NCI-H128 (cell line): Measurements from ENCODE around the gene STK33.

ENCODE experiments used
- DNase-seq: peaks from one replicate; lab custom pipeline; 2025; ENCODE audit not compliant: unreplicated experiment; lab: John Stamatoyannopoulos, UW

The STK33 gene

GRCh38 chr11:8375932-8376331, 218.1 kb downstream of the STK33 start:
- no peak for DNase-seq

GRCh38 chr11:8375460-8375859, 218.6 kb downstream of the STK33 start:
- no peak for DNase-seq

- DNase-seq: no peak
Observed at GRCh38 chr11:8374716-8375115, 219.3 kb downstream of the STK33 start.

GRCh38 chr11:8373519-8374432, 220.3 kb downstream of the STK33 start:
- DNase-seq: no peak

- no peak for DNase-seq
Observed at GRCh38 chr11:8372641-8373381, 221.2 kb downstream of the STK33 start.

DNA sequence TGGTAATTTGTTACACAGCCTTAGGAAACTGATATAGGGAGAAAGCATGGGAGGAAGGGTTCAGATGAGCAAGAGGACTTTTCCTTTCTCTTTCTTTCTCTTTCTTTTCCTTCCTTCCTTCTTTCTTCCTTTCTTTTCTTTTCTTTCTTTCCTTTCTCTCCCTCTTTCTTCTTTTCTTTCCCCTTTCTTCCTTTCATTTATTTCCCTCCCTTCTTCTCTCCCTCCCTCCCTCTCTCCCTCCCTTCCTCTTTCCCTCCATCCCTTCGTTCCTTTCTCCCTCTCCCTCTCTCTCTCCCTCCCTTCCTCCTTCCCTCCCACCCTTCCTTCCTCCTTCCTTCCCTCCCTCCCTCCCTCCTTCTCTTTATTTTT, 222.5 kb downstream of the STK33 start:
- no peak for DNase-seq

DNA sequence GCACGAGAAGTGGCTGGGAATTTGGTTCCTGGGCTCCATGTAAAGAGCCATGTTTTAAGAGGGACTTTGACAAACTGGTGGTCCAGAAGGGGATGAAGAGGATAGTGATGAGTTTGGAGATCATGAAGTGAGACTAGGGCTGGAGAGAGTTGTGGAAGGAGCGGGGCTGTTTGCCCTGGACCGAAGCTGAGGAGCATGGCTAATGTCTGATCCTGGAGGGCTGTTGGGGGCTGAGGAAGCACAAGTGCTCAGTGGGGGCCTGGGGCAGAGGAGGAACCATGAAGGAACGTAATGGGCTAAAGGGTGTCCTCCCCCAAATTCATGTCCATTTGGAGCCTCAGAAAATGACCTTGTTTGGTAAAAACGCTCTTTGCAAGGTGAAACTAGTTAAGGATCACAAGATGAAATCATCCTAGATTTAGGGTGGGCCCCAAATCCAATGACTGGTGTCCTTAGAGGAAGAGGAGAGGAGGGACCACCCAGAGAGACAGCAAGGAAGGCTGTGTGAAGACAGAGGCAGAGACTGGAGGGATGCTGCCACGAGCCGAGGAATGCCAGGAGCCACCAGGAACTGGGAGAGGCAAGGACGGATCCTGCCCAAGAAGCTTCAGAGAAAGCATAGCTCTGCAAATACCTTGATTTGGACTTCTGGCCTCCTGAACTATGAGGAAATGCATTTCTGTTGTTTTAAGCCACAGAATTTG, 223.1 kb downstream of the STK33 start:
- DNase-seq: no peak

DNA sequence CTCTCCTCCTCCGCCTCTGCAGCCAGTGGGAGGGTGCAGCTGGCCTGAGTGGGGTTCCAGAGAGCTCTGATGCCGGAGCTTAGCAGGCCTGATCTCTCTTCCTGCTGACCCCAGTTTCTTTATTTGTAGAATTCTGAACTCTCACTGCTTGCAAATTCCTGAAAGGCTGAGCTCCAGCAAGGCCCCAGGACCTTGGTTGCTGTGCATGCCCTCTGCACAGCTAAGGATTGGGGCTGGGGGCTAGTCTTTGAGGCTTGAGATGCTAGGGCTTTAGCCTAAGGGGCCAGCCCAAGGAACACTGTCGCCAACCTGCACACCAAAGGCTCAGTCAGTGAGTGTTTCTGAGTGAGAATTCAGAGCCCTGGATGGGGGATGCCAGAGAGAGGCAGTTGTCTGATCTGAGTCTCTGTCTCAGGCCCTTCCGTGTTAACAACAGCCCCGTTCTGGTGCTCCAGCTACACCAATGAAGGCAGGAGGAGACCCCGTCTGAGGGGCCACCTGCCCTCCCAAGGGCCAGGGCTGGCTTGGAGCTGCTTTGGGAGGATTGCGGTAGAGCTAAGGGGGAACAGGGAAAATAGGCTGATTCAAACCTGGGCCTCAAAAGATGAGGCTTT, 224.3 kb downstream of the STK33 start:
- DNase-seq: no peak

DNA sequence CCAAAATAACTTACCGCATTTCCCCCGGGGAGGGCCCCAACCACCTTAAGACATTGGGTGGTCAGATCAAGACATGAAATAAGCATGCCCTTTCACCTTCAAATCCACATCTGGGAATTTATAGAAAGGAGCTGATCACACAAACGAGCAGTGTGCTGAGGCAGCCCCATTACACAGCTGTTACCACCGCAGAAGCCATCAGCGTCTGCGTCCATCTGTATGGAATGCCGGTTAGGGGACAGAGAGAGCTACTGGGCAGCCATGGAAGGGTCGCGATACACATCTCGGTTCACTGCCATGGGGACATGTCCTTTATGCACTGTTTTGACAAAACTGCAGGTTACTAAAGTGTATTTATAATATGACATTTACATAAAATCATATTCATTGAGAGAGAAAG, 225.3 kb downstream of the STK33 start:
- no peak for DNase-seq

DNA sequence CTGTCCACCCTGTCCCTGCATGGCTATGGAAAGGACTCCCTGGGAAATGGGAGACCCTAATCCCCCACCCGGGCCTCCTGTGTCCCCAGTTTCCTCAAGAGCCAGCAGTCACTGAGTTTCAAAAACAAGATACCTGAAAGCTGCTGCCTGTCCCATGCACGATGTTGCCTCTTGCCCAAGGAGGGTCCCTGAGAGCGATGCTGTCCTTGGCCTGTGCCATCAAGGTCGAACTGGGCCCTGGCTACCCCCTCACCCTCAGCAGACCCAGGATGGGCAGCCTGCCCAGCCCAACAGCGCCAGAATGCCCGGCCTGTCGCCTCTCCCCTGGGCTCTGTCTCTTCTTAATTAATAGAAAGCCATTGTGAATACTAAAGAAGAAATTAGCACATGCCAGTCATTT, 225.8 kb downstream of the STK33 start:
- no peak for DNase-seq

GRCh38 chr11:8366316-8366715, 227.7 kb downstream of the STK33 start:
- no peak for DNase-seq

DNA sequence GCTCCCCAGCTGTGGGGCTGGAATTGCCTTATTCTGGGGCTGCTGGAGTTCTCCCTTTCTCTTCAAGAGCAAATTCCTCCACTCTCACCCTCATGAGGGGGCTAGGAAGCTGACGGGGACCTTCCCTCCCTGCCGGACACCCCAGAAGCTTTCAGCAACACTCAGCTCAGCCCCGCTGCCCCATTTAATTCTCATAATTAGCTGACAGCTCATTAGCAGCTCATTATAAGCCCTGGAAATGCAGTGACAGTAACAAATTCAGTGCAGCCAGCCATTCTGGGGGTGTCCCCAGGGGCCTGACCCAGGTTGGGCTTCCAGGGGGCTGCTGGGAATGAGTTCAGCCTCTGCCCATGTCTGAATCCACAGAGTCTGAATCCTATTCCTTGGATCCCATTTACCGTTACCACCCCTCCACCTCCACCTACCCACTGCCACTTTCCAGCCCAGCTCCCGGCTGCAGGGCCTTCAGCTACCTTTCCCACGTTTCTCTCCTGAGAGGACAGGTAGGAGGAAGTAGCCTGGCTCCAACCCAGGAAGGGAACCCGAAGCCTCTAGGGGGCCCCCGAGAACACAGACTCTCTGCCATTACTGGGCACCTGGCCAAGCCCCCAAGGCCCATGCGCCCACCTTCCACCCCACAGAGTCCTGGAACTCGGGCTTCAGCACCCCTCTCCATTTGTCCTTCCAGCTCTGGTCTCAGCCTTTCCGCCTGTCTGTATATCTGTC, 228.6 kb downstream of the STK33 start:
- no peak for DNase-seq

- DNase-seq: no peak
Observed at GRCh38 chr11:8363921-8364320, 230.1 kb downstream of the STK33 start.

GRCh38 chr11:8362899-8363298, 231.1 kb downstream of the STK33 start:
- DNase-seq: no peak

DNA sequence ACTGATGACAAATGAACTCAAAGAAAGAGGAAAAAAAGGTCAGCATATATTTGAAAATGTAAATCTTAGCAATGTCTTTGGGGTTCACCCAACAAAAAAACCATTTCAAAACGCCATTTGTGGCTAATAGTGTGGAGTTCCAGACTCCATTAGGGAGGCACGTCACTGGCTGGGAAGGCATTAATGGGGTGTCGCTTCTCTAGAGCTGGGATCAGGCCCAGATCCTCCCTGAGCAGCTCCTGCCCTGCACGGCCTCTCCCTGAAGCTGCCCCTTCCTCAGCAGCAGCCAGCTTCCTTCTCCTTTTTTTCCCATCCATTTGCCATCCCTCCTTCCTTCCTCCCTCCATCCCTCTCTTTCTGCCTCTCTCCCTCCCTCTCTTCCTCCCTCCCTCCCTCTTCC, 231.5 kb downstream of the STK33 start:
- DNase-seq: no peak

- DNase-seq: no peak
Observed at GRCh38 chr11:8361664-8362210, 232.3 kb downstream of the STK33 start.

- DNase-seq: no peak
Observed at GRCh38 chr11:8361206-8361605, 232.8 kb downstream of the STK33 start.

DNA sequence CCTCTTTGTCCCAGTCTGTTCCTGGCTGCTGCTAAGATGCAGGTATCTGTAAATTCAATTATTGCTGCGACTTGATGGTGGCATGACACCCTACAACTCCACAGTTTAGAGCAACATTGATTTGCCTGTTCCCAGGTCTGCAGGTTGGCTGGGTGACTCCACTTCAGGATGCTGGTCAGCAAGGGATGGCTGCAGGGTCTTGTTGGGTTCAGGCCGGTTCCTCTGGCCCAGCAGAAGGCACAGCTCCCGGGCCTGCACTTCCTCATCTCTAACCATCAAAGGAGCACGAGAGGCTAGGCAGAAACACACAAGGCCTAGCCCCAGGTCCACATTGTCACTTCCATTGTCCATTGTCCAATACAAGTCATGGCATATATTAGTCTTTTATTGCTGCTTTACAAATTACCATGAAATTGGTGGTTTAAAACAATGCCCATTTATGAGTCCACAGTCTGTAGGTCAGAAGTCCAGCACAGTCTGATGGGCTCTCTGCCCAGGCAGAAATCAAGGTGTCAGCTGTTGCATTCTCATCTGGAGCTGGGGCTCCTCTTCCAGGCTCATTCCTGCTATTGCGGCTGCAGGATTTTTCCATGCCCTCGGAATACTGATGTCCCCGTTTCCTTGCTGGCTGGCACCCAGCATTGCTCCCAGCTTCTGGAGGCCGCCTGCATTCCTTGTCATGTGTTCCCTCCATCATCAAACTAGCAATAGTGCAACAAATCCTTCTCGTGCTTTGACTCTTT, 233.8 kb downstream of the STK33 start:
- no peak for DNase-seq

DNA sequence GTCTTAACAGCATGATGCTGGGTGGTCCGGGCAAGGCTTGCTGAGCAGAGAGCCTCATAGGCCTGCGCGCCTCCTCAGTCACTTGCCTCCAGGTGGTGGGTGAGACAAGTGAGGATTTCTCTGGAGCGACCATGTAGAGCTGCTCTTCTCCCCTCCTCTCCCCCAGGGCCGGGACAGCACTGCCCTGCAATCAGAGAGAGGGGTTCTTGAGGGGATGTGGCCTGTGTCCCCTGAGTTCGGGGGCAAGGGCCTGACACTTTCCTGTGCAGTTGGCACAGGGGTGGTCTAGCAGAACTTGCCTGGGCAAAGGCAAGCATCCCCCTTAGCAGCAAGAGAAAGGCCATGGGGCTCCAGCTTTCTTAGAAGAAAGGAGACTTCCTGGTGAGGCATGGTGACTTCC, 234.5 kb downstream of the STK33 start:
- DNase-seq: no peak
